ENCODE results near the gene ROCK2.

DNA sequence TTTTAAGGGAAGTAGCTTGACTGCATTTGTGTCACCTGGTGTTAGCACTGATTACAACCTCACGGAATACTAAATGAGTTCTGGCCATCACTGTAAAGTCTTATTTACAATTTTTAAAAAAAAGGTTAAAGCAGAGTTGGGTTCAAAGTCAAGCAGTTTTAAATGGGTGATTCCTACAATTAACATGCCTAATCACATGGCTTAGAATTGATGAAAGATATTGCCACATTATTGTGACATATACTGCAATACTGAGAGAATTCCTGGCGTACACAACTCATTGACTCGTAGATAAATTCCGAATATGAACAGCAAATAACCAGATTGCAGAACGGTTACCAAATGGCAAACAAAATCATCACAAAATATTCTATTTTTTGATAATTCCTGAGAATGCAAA is 34.2 kb downstream of the ROCK2 start:
- TF ChIP-seq, protein P1, sequence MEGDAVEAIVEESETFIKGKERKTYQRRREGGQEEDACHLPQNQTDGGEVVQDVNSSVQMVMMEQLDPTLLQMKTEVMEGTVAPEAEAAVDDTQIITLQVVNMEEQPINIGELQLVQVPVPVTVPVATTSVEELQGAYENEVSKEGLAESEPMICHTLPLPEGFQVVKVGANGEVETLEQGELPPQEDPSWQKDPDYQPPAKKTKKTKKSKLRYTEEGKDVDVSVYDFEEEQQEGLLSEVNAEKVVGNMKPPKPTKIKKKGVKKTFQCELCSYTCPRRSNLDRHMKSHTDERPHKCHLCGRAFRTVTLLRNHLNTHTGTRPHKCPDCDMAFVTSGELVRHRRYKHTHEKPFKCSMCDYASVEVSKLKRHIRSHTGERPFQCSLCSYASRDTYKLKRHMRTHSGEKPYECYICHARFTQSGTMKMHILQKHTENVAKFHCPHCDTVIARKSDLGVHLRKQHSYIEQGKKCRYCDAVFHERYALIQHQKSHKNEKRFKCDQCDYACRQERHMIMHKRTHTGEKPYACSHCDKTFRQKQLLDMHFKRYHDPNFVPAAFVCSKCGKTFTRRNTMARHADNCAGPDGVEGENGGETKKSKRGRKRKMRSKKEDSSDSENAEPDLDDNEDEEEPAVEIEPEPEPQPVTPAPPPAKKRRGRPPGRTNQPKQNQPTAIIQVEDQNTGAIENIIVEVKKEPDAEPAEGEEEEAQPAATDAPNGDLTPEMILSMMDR (IDR thresholded peaks at IDR 0.05), result no peak
- no peak for TF ChIP-seq EZH2 (IDR thresholded peaks at IDR 0.05; ENCODE audit: borderline replicate concordance, insufficient read depth, low read depth, low read length, poor library complexity, severe bottlenecking)
